ENCODE measurements around the gene SERPINB4. TPM values are rescaled to one million over a fixed set of nuclear protein-coding genes. Genes with fewer than 3 reads are reported as not detected.
A peak's percentile ranks its signal among the peaks of the same experiment; 100 is the strongest.

Gene SERPINB4
- total RNA-seq, 1 donor from 2014 or later, result not detected

DNA sequence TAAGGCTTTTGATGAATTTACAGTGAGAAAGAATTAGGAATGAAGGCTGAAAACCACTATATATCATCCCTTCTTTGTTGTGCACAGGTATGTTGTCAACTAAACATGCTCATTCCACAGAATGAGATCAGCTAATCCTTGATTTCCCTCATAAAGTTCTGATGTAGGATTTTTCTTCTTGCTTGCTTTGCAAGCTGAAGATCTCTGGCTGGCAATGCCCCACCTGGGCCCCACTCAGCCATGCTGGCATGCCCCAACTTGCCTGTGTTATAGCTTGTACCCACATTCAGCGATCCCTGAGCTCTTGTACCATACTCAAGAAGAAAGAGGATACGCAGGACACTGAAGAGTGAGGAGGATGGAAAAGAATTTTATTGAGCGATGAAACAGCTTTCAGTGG lies 40.7 kb upstream of the SERPINB4 start:
- Histone ChIP-seq H3K4me2 (ENCODE audit: low read length) (no peak overlapping the region), H3K79me2 (ENCODE audit: insufficient read depth, low read length) (no peaks in the 10 kb centered on the region), H3K9ac (ENCODE audit: low read length) (no peak overlapping the region), H4K20me1 (ENCODE audit: insufficient read depth, low read length) (no peaks in the 10 kb centered on the region), H3K9me3 (ENCODE audit: insufficient read depth, low read depth, low read length) (no peaks in the 10 kb centered on the region), H3K36me3 (ENCODE audit: insufficient read depth, low read length) (no peaks in the 10 kb centered on the region), H2AFZ (ENCODE audit: low read depth, low read length) (no peak overlapping the region), H3K27me3 (ENCODE audit: insufficient read depth, low read length) (no peaks in the 10 kb centered on the region), H3K4me3 (ENCODE audit: insufficient read depth, low read depth, low read length) (no peak overlapping the region), H3K27ac (ENCODE audit: low read depth, low read length) (no peak overlapping the region), H3K4me1 (ENCODE audit: insufficient read depth, low read length) (peaks cover 4% of the 10 kb centered on the region)
- Mint-ChIP-seq H3K36me3 (ENCODE audit: low read depth, unreplicated experiment) (no peaks in the 10 kb centered on the region), H3K4me3 (ENCODE audit: unreplicated experiment) (no peak overlapping the region), H3K4me1 (ENCODE audit: low read depth, unreplicated experiment) (peaks cover 18% of the 10 kb centered on the region), H3K9me3 (ENCODE audit: unreplicated experiment) (peaks cover 4% of the 10 kb centered on the region), H3K27me3 (ENCODE audit: low read depth, unreplicated experiment) (no peaks in the 10 kb centered on the region), H3K27ac (ENCODE audit: unreplicated experiment) (no peak overlapping the region)
- TF ChIP-seq, protein P1, sequence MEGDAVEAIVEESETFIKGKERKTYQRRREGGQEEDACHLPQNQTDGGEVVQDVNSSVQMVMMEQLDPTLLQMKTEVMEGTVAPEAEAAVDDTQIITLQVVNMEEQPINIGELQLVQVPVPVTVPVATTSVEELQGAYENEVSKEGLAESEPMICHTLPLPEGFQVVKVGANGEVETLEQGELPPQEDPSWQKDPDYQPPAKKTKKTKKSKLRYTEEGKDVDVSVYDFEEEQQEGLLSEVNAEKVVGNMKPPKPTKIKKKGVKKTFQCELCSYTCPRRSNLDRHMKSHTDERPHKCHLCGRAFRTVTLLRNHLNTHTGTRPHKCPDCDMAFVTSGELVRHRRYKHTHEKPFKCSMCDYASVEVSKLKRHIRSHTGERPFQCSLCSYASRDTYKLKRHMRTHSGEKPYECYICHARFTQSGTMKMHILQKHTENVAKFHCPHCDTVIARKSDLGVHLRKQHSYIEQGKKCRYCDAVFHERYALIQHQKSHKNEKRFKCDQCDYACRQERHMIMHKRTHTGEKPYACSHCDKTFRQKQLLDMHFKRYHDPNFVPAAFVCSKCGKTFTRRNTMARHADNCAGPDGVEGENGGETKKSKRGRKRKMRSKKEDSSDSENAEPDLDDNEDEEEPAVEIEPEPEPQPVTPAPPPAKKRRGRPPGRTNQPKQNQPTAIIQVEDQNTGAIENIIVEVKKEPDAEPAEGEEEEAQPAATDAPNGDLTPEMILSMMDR (IDR thresholded peaks at IDR 0.05; ENCODE audit: insufficient read depth, low read depth, low read length), result no peak
- no peak for TF ChIP-seq EZH2 (IDR thresholded peaks at IDR 0.05; ENCODE audit: insufficient read depth, low read length)
- FAIRE-seq, result no peak
- DNase-seq (ENCODE audit: low read depth), result no peak

DNA sequence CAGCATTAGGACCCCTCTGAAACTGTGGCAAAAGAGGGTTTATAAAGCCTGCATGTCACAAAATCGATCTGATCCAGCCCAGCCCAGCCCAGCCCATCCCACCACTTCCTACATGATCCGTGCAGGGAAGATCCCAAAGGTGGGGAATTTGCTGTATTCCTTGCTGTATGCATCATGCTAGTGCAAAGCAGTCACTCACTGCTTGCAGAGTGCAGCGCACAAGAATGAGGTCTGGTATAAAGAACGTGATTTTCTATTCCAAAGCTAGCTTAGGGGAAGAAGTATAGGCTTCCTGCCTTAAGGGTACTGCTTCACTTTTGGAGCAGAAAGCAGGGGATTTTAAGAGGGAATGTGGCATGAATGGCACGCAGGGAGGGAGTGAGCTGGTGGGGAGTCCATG lies 39.8 kb upstream of the SERPINB4 start:
- no peaks in the 10 kb centered on the region for H3K79me2 ChIP-seq (ENCODE audit: insufficient read depth, low read length)
- peak; percentile 13 for FAIRE-seq

DNA sequence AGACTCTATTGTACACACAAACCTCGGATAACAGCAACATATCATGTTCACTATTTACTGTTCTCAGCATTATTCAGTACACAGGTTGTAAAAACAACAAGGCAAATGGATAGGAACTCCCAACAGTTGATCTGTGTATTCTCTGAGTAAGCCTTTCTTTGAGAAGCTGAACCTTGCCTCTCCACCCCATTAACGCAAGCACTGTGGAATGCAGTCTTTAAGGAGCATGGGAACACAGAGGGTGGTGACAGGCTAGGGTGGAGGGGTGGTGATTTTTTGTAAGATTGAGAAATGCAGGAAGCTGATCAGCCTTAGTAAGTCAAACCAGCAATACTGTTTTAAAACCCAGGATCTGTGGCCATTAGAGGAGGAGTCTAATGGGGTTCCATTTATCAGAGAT lies 39.1 kb upstream of the SERPINB4 start:
- no peaks in the 10 kb centered on the region for H3K36me3 ChIP-seq (ENCODE audit: insufficient read depth, low read length)
- TF ChIP-seq, protein P1 (IDR thresholded peaks at IDR 0.05; ENCODE audit: insufficient read depth, low read depth, low read length), result no peak
- no peak for TF ChIP-seq EZH2 (IDR thresholded peaks at IDR 0.05; ENCODE audit: insufficient read depth, low read length)
- peak overlapping the region; percentile 65 for H3K4me2 ChIP-seq (ENCODE audit: low read length)
- no peaks in the 10 kb centered on the region for H3K27me3 ChIP-seq (ENCODE audit: insufficient read depth, low read length)
- H4K20me1 ChIP-seq (ENCODE audit: insufficient read depth, low read length), result no peaks in the 10 kb centered on the region
- Mint-ChIP-seq H3K4me1 (ENCODE audit: low read depth, unreplicated experiment) (peaks cover 20% of the 10 kb centered on the region), H3K9me3 (ENCODE audit: unreplicated experiment) (peaks cover 4% of the 10 kb centered on the region), H3K36me3 (ENCODE audit: low read depth, unreplicated experiment) (no peaks in the 10 kb centered on the region), H3K27me3 (ENCODE audit: low read depth, unreplicated experiment) (no peaks in the 10 kb centered on the region), H3K4me3 (ENCODE audit: unreplicated experiment) (peak overlapping the region; percentile 1), H3K27ac (ENCODE audit: unreplicated experiment) (peak overlapping the region; percentile 94)
- peak overlapping the region; percentile 43 for H3K27ac ChIP-seq (ENCODE audit: low read depth, low read length)
- H3K79me2 ChIP-seq (ENCODE audit: insufficient read depth, low read length), result no peaks in the 10 kb centered on the region
- peak overlapping the region; percentile 55 for H2AFZ ChIP-seq (ENCODE audit: low read depth, low read length)
- DNase-seq (ENCODE audit: low read depth) (peak; percentile 76), FAIRE-seq (peak; percentile 78)
- peaks cover 4% of the 10 kb centered on the region for H3K4me1 ChIP-seq (ENCODE audit: insufficient read depth, low read length)
- H3K4me3 ChIP-seq (ENCODE audit: insufficient read depth, low read depth, low read length), result no peak overlapping the region
- H3K9ac ChIP-seq (ENCODE audit: low read length), result peak overlapping the region; percentile 37
- no peaks in the 10 kb centered on the region for H3K9me3 ChIP-seq (ENCODE audit: insufficient read depth, low read depth, low read length)

More for the DNA sequence above, 39.8 kb upstream of the SERPINB4 start:
- H3K9me3 Mint-ChIP-seq (ENCODE audit: unreplicated experiment), result peaks cover 4% of the 10 kb centered on the region
- no peak overlapping the region for H3K27ac ChIP-seq (ENCODE audit: low read depth, low read length)
- no peaks in the 10 kb centered on the region for H3K9me3 ChIP-seq (ENCODE audit: insufficient read depth, low read depth, low read length)
- H3K27me3 ChIP-seq (ENCODE audit: insufficient read depth, low read length), result no peaks in the 10 kb centered on the region
- DNase-seq (ENCODE audit: low read depth), result no peak
- H3K4me1 ChIP-seq (ENCODE audit: insufficient read depth, low read length), result peaks cover 4% of the 10 kb centered on the region
- H3K36me3 ChIP-seq (ENCODE audit: insufficient read depth, low read length), result no peaks in the 10 kb centered on the region
- peak overlapping the region; percentile 4 for H3K4me3 Mint-ChIP-seq (ENCODE audit: unreplicated experiment)
- no peak overlapping the region for H3K9ac ChIP-seq (ENCODE audit: low read length)
- no peak for TF ChIP-seq EZH2 (IDR thresholded peaks at IDR 0.05; ENCODE audit: insufficient read depth, low read length)
- TF ChIP-seq, protein P1 (IDR thresholded peaks at IDR 0.05; ENCODE audit: insufficient read depth, low read depth, low read length), result no peak
- no peak overlapping the region for H3K4me3 ChIP-seq (ENCODE audit: insufficient read depth, low read depth, low read length)
- H3K36me3 Mint-ChIP-seq (ENCODE audit: low read depth, unreplicated experiment), result no peaks in the 10 kb centered on the region
- no peaks in the 10 kb centered on the region for H3K27me3 Mint-ChIP-seq (ENCODE audit: low read depth, unreplicated experiment)
- no peak overlapping the region for H2AFZ ChIP-seq (ENCODE audit: low read depth, low read length)
- no peak overlapping the region for H3K4me2 ChIP-seq (ENCODE audit: low read length)
- peak overlapping the region; percentile 83 for H3K27ac Mint-ChIP-seq (ENCODE audit: unreplicated experiment)
- H4K20me1 ChIP-seq (ENCODE audit: insufficient read depth, low read length), result no peaks in the 10 kb centered on the region
- peaks cover 18% of the 10 kb centered on the region for H3K4me1 Mint-ChIP-seq (ENCODE audit: low read depth, unreplicated experiment)

Data from astrocyte (in vitro differentiated cells and primary cell).